Breast epithelium (tissue), 4 donors: ENCODE results near the gene FBXL13. TPM values are rescaled to one million over a fixed set of nuclear protein-coding genes. Genes with fewer than 3 reads are reported as not detected.
A peak's percentile ranks its signal among the peaks of the same experiment; 100 is the strongest.

Experiments
- DNase-seq, 2 donors: peaks; one replicate each; pipeline ENCODE4 v3.0.0-alpha.2; 2019; ENCODE audit warnings: low spot score in 2 of 2
- H3K27ac ChIP-seq, 2 donors: fragments of 200-600 bp; sonication (generic) in 1 of 2; one replicate each; pipeline ENCODE4 v1.5.1; 2016 to 2019; ENCODE audit warnings: mild to moderate bottlenecking in 1 of 2
- H3K27me3 ChIP-seq, 2 donors: fragments of 200-600 bp; sonication (generic) in 1 of 2; one replicate each; pipeline versions ENCODE4 v1.5.1 to v1.6.0; 2017 to 2019; ENCODE audit warnings: control low read depth in 1 of 2, mild to moderate bottlenecking in 1 of 2
- H3K36me3 ChIP-seq: fragments of 200-600 bp; one replicate; pipeline ENCODE4 v1.5.1; 2019
- H3K4me1 ChIP-seq, 2 donors: fragments of 200-600 bp; sonication (generic); one replicate each; pipeline ENCODE4 v1.5.1; 2016 to 2019; ENCODE audit warnings: control low read depth in 1 of 2
- H3K4me3 ChIP-seq, 3 donors: fragments of 200-600 bp; sonication (generic); 1 replicate in 2 of 3; 2 replicates in 1 of 3; pipeline ENCODE4 v1.5.1; 2016 to 2019; ENCODE audit warnings: mild to moderate bottlenecking in 3 of 3, moderate library complexity in 2 of 3
- H3K9me3 ChIP-seq, 2 donors: fragments of 200-600 bp; sonication (generic) in 1 of 2; one replicate each; pipeline ENCODE4 v1.5.1; 2016 to 2019; ENCODE audit warnings: control low read depth in 1 of 2
- POLR2A ChIP-seq: fragments of 450-650 bp; IDR thresholded peaks from one replicate; pipeline ENCODE4 v1.6.1; 2016; ENCODE audit warnings: antibody characterized with exemption, mild to moderate bottlenecking, moderate library complexity
- POLR2AphosphoS5 ChIP-seq, 3 donors: sonication (generic); formaldehyde crosslinking; IDR thresholded peaks; one replicate each; pipeline ENCODE4 v1.6.1; 2017; ENCODE audit warnings: antibody characterized with exemption in 3 of 3
- intact Hi-C: fragments of 100-400 bp; cut with DNase I; formaldehyde crosslinking; loops from one replicate; pipeline ENCODE4 v1.15.1; 2023; ENCODE audit warnings: low total_unique reads
- total RNA-seq, 3 donors: library from RNA; depleted of rRNA; stranded (reverse); fragments of >200 nt; gene quantifications; one replicate each; pipeline ENCODE4 v1.1.0, GENCODE V29; 2016
- TF ChIP-seq, protein P1 (sequence below), 3 donors: fragments of 450-650 bp; IDR thresholded peaks; one replicate each; pipeline ENCODE4 v1.5.1; 2016 to 2017; ENCODE audit warnings: antibody characterized with exemption in 3 of 3, mild to moderate bottlenecking in 3 of 3, moderate library complexity in 3 of 3

Gene FBXL13
- total RNA-seq, 3 donors from 2014 or later, result 1.1 to 4.2 (median 3.3) TPM

DNA sequence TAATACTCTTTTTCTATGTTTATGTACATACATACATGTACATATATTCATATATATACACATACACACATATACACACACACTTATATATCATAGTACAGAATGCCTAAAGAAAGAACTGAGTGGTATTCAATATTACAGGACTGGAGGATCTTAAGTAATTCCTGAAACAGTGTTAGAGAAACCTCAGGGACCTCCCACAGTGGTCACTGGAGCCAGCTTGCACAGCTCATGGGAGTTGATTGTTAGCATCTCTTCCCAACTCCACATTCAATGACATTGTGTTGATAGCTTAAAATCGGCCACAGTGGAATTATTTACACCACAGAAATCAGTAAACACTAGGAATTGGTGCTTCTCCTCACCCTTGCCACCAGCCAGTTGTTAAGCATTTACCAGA lies 155.8 kb downstream of the FBXL13 start:
- no peaks in the 10 kb centered on the region for H3K36me3 ChIP-seq
- H3K4me1 ChIP-seq, result no peaks in the 10 kb centered on the region
- H3K27me3 ChIP-seq, result no peaks in the 10 kb centered on the region
- TF ChIP-seq POLR2AphosphoS5 (IDR thresholded peaks at IDR 0.05), result no peak
- TF ChIP-seq, protein P1, sequence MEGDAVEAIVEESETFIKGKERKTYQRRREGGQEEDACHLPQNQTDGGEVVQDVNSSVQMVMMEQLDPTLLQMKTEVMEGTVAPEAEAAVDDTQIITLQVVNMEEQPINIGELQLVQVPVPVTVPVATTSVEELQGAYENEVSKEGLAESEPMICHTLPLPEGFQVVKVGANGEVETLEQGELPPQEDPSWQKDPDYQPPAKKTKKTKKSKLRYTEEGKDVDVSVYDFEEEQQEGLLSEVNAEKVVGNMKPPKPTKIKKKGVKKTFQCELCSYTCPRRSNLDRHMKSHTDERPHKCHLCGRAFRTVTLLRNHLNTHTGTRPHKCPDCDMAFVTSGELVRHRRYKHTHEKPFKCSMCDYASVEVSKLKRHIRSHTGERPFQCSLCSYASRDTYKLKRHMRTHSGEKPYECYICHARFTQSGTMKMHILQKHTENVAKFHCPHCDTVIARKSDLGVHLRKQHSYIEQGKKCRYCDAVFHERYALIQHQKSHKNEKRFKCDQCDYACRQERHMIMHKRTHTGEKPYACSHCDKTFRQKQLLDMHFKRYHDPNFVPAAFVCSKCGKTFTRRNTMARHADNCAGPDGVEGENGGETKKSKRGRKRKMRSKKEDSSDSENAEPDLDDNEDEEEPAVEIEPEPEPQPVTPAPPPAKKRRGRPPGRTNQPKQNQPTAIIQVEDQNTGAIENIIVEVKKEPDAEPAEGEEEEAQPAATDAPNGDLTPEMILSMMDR (IDR thresholded peaks at IDR 0.05), result no peak
- no peak for TF ChIP-seq POLR2A
- intact Hi-C loops, result no loop called here
- no peak overlapping the region for H3K27ac ChIP-seq
- no peak overlapping the region for H3K4me3 ChIP-seq
- no peaks in the 10 kb centered on the region for H3K9me3 ChIP-seq
- no peak for DNase-seq

DNA sequence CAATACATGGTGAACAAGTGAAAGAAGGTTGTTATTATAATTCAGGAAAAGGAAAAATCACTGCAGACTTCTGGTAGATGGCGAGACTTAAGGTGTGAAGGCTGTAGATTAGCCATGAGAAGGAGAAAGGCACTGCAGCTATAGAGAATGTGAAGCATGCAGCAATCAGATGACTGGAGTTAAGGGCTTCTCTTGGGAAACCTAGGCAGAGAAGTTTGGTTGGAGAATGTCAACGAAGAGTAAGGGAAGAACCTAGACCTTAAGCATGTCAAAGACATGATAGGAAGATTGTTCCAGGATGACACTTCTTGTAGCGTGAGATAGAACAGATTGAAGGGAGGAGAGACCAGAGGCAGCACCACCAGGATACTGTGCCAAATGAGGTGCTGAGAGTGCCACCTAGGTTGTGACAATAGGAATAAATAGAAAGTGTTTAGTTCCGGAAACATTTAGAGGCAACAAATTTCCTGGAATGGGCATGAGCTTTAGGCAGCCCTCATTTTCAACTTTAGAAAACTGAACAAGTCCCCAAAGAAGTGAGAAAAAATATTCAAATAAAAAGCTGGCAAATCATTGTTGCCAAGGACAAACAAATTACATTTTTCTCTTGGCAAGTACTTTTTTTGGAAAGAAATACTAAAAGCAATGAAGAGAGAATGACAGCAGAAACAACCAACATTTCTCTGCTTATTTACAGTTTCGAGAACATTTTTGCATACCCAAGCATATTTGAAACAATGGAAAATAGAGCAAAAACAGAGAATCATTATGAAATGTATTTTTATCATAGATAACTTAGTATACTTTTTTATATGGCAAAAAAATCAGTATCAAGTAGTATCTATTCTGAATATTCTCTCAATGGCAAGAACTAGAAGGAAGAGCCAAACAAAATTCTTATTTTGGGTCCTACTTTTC lies 156.9 kb downstream of the FBXL13 start:
- Histone ChIP-seq H3K9me3 (no peaks in the 10 kb centered on the region), H3K27ac (peak overlapping the region in 1 of 2 donors; percentile 12), H3K27me3 (no peaks in the 10 kb centered on the region), H3K36me3 (no peaks in the 10 kb centered on the region), H3K4me3 (no peak overlapping the region), H3K4me1 (no peaks in the 10 kb centered on the region)
- intact Hi-C loops, result no loop called here
- no peak for DNase-seq
- TF ChIP-seq POLR2A (no peak), POLR2AphosphoS5 (IDR thresholded peaks at IDR 0.05) (no peak)
- TF ChIP-seq, protein P1 (IDR thresholded peaks at IDR 0.05), result no peak

DNA sequence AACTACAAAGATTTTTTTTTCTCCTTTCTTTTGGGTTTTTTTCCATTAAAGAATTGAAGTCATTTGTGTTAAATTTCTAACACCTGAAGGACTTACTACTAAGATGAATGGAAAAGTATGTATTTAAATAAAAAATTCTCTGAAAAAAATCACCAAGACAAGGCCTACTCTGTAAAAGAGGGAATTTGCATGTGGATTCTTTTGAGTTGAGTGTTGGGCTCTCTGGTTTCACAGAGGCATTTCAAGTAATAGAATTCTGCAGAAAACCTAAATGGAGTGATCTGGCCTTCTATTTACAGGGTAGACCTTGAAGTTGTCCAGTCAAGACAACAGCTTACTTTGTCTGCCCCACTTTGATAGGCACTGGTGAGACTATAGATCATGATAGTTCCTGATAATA lies 157.7 kb downstream of the FBXL13 start:
- H3K27ac ChIP-seq, result no peak overlapping the region
- DNase-seq, result no peak
- no peak overlapping the region for H3K4me3 ChIP-seq
- TF ChIP-seq POLR2A, result no peak
- TF ChIP-seq, protein P1 (IDR thresholded peaks at IDR 0.05), result no peak
- TF ChIP-seq POLR2AphosphoS5 (IDR thresholded peaks at IDR 0.05), result no peak
- H3K36me3 ChIP-seq, result no peaks in the 10 kb centered on the region
- no peaks in the 10 kb centered on the region for H3K4me1 ChIP-seq
- intact Hi-C loops, result no loop called here
- no peaks in the 10 kb centered on the region for H3K27me3 ChIP-seq
- no peaks in the 10 kb centered on the region for H3K9me3 ChIP-seq

DNA sequence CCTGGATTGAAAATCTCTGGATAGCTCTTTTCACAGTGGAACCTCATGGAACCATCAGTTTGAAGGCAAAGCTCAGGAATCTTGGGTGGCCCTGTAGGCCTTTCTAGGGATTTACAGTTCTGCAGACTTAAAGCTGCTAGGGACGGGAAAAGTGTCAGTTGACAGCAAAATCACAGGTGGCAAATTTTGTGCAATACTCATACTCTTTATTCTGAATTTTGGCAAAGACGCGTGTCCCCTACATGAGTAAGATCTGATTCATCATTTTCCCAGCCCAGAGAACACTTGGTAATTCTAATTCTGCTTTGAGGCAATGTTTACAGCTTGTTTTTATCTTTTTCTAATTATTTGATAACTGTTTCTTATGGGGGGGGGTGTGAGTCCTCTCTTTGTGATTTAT lies 158.2 kb downstream of the FBXL13 start:
- no peaks in the 10 kb centered on the region for H3K36me3 ChIP-seq
- intact Hi-C loops, result no loop called here
- H3K27me3 ChIP-seq, result no peaks in the 10 kb centered on the region
- no peak for DNase-seq
- no peaks in the 10 kb centered on the region for H3K4me1 ChIP-seq
- no peak overlapping the region for H3K4me3 ChIP-seq
- TF ChIP-seq POLR2A, result no peak
- TF ChIP-seq, protein P1 (IDR thresholded peaks at IDR 0.05), result no peak
- TF ChIP-seq POLR2AphosphoS5 (IDR thresholded peaks at IDR 0.05), result no peak
- peak overlapping the region in 1 of 2 donors; percentile 30 for H3K27ac ChIP-seq
- H3K9me3 ChIP-seq, result no peaks in the 10 kb centered on the region

DNA sequence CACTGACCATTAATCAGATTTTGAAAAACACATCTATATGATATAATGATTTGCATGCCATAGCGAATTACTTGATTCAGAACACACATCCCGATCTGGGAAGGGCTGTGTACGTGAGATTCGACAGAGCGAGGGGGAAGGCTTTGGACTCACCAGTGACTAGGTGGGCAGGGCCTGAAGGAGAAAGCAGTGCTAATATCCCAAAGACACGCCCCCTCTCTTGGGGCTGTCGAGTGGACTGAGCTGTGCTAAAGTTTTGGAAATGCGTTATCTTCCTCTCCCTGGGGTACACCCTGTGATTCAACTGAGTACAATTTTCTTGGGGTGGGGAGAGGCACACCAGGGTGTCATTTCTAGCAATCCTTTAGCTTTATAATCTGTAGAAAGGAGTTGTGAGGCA lies 160.0 kb downstream of the FBXL13 start:
- no peaks in the 10 kb centered on the region for H3K9me3 ChIP-seq
- H3K27me3 ChIP-seq, result no peaks in the 10 kb centered on the region
- intact Hi-C loops, result no loop called here
- no peak for DNase-seq
- H3K27ac ChIP-seq, result peak overlapping the region; percentile 7 to 73
- no peaks in the 10 kb centered on the region for H3K4me1 ChIP-seq
- peak overlapping the region in 2 of 3 donors; percentile 28 to 54 for H3K4me3 ChIP-seq
- TF ChIP-seq POLR2AphosphoS5 (IDR thresholded peaks at IDR 0.05), result peak in 1 of 3 donors; percentile 53
- TF ChIP-seq, protein P1 (IDR thresholded peaks at IDR 0.05), result no peak
- no peaks in the 10 kb centered on the region for H3K36me3 ChIP-seq
